ENCODE measurements around the gene OLA1. TPM values are rescaled to one million over a fixed set of nuclear protein-coding genes. Genes with fewer than 3 reads are reported as not detected.

Gene OLA1
- total RNA-seq, 2 donors from 2014 or later, result 43.8 to 56.7 TPM

DNA sequence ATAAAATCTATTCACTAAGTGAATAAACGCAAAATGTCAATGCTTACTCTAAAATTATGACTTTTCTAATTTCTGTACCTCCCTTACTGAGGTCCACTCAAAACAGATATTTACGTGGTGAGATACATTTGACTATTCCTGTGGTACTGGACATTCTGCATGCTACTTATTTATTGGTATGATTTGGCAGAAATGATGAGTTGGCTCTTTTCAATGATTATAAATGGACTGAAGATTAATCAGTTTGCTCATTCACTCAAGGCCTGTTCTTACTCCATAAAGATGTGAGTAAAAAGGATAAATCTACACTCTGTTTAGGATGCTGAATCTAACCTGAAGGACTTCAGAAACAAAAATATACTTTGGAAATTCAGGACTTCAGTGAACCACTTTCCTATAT lies 98.8 kb downstream of the OLA1 start:
- H3K27me3 ChIP-seq, result no peaks in the 10 kb centered on the region
- no peak overlapping the region for H3K27ac ChIP-seq
- H3K4me3 ChIP-seq, result no peak overlapping the region
- H3K9me3 ChIP-seq, result no peaks in the 10 kb centered on the region
- TF ChIP-seq, protein P1, sequence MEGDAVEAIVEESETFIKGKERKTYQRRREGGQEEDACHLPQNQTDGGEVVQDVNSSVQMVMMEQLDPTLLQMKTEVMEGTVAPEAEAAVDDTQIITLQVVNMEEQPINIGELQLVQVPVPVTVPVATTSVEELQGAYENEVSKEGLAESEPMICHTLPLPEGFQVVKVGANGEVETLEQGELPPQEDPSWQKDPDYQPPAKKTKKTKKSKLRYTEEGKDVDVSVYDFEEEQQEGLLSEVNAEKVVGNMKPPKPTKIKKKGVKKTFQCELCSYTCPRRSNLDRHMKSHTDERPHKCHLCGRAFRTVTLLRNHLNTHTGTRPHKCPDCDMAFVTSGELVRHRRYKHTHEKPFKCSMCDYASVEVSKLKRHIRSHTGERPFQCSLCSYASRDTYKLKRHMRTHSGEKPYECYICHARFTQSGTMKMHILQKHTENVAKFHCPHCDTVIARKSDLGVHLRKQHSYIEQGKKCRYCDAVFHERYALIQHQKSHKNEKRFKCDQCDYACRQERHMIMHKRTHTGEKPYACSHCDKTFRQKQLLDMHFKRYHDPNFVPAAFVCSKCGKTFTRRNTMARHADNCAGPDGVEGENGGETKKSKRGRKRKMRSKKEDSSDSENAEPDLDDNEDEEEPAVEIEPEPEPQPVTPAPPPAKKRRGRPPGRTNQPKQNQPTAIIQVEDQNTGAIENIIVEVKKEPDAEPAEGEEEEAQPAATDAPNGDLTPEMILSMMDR (IDR thresholded peaks at IDR 0.05), result no peak
- DNase-seq (ENCODE audit: low spot score), result no peak
- H3K4me1 ChIP-seq, result peaks cover 0 to 6% of the 10 kb centered on the region in 2 donors
- H3K36me3 ChIP-seq, result no peaks in the 10 kb centered on the region

DNA sequence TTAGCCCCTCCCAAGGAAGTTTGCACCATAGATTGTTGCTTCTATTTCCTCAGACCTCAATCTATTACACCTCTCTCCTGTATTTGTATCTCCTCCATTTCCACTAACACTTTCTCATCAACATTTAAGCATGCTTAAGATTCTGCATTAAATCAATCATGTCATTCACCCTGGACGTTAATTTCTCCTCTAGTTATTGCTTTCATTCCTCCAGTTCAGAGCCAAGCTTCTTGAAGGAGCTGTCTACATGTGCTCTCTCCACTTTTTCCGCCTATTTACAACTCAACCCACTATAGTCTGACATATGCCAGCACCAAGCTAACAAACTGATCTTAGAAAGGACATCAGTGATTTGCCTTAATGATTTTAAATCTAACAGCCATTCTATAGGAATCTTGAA lies 99.5 kb downstream of the OLA1 start:
- no peak overlapping the region for H3K4me3 ChIP-seq
- peaks cover 0 to under 1% of the 10 kb centered on the region in 2 donors for H3K4me1 ChIP-seq
- TF ChIP-seq, protein P1 (IDR thresholded peaks at IDR 0.05), result no peak
- no peak for DNase-seq (ENCODE audit: low spot score)
- no peaks in the 10 kb centered on the region for H3K36me3 ChIP-seq
- no peak overlapping the region for H3K27ac ChIP-seq
- no peaks in the 10 kb centered on the region for H3K9me3 ChIP-seq
- H3K27me3 ChIP-seq, result no peaks in the 10 kb centered on the region

DNA sequence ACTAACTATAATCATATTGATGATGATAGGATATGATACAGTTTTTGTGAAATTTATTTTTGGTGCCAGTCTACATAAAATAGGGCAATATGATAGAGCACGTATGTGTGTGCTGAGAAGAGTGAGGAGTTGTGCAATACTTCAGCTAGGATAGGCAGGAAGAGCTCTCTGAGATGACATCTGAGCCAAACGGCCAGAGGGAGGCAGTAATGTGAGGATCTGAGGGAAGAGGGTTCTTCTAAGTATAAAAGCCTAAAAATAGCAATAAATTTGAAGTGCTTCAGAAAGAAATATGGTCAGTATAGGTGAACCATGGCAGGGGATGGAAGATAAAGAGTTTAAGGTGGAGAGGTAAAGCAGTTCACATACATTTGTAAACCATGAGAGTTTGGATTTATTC lies 102.5 kb downstream of the OLA1 start:
- TF ChIP-seq, protein P1 (IDR thresholded peaks at IDR 0.05), result no peak
- no peak overlapping the region for H3K27ac ChIP-seq
- H3K9me3 ChIP-seq, result no peaks in the 10 kb centered on the region
- H3K36me3 ChIP-seq, result no peaks in the 10 kb centered on the region
- H3K4me1 ChIP-seq, result no peaks in the 10 kb centered on the region
- H3K4me3 ChIP-seq, result no peak overlapping the region
- no peak for DNase-seq (ENCODE audit: low spot score)
- no peaks in the 10 kb centered on the region for H3K27me3 ChIP-seq

- no peak for DNase-seq (ENCODE audit: low spot score)
- no peaks in the 10 kb centered on the region for H3K4me1 ChIP-seq
- TF ChIP-seq, protein P1 (IDR thresholded peaks at IDR 0.05), result no peak
- H3K9me3 ChIP-seq, result peaks cover 0 to 3% of the 10 kb centered on the region in 2 donors
- H3K27ac ChIP-seq, result no peak overlapping the region
- no peaks in the 10 kb centered on the region for H3K27me3 ChIP-seq
- no peak overlapping the region for H3K4me3 ChIP-seq
- H3K36me3 ChIP-seq, result no peaks in the 10 kb centered on the region
Observed at GRCh38 chr2:174142290-174142689, 106.0 kb downstream of the OLA1 start.

- no peak overlapping the region for H3K27ac ChIP-seq
- no peaks in the 10 kb centered on the region for H3K27me3 ChIP-seq
- H3K4me1 ChIP-seq, result no peaks in the 10 kb centered on the region
- H3K36me3 ChIP-seq, result no peaks in the 10 kb centered on the region
- H3K9me3 ChIP-seq, result peaks cover 0 to 5% of the 10 kb centered on the region in 2 donors
- TF ChIP-seq, protein P1 (IDR thresholded peaks at IDR 0.05), result peak in 1 of 2 donors; percentile 38
- no peak overlapping the region for H3K4me3 ChIP-seq
- no peak for DNase-seq (ENCODE audit: low spot score)
Observed at GRCh38 chr2:174138161-174138560, 110.2 kb downstream of the OLA1 start.

DNA sequence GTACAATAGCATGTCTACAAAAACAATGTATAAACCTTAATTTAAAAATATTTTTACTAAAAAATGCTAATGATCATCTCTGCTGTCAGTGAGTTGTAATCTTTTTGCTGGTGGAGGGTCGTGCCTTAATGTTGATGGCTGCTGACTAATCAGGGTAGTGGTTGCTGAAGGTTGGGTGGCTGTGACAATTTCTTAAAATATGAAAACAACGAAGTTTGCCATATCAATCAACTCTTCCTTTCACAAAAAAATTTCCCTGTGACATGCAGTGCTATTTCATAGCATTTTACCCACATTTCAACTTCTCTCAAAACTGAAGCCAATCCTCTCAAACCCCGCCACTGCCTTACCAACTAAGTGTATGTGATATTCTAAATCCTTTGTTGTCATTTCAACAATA lies 112.4 kb downstream of the OLA1 start:
- Histone ChIP-seq H3K27me3 (no peaks in the 10 kb centered on the region), H3K4me3 (no peak overlapping the region), H3K4me1 (no peaks in the 10 kb centered on the region), H3K9me3 (peaks cover 0 to 5% of the 10 kb centered on the region in 2 donors), H3K27ac (no peak overlapping the region), H3K36me3 (no peaks in the 10 kb centered on the region)
- TF ChIP-seq, protein P1 (IDR thresholded peaks at IDR 0.05), result no peak
- no peak for DNase-seq (ENCODE audit: low spot score)

Data from right atrium auricular region (tissue), 2 donors.